Neural cell (in vitro differentiated cells): ENCODE results near the gene WDR75.

Experiments used
- CTCF ChIP-seq: fragments of 450-650 bp; IDR thresholded peaks from 2 replicates; pipeline ENCODE4 v1.5.1; 2014; ENCODE audit warnings: antibody characterized with exemption, mild to moderate bottlenecking, moderate library complexity; ENCODE audit not compliant: poor library complexity, severe bottlenecking
- EP300 ChIP-seq: fragments of 450-650 bp; conservative IDR thresholded peaks from 2 replicates; pipeline ENCODE4 v1.6.1; 2014; ENCODE audit warnings: antibody characterized with exemption, mild to moderate bottlenecking, moderate library complexity; ENCODE audit not compliant: poor library complexity, severe bottlenecking
- EZH2 ChIP-seq: fragments of 200-600, 300-800 bp; shearing (Covaris generic), sonication (generic); IDR thresholded peaks from 2 replicates; pipeline ENCODE4 v1.6.1; 2014; ENCODE audit warnings: antibody characterized with exemption, low read length, borderline replicate concordance, mild to moderate bottlenecking; ENCODE audit not compliant: insufficient read depth, poor library complexity, severe bottlenecking
- MXI1 ChIP-seq: fragments of 450-650 bp; conservative IDR thresholded peaks from 2 replicates; pipeline ENCODE4 v1.6.1; 2014; ENCODE audit warnings: antibody characterized with exemption, mild to moderate bottlenecking; ENCODE audit not compliant: poor library complexity, severe bottlenecking
- RAD21 ChIP-seq: fragments of 450-650 bp; conservative IDR thresholded peaks from 2 replicates; pipeline ENCODE4 v1.6.1; 2014; ENCODE audit warnings: antibody characterized with exemption, mild to moderate bottlenecking, moderate library complexity
- SMC3 ChIP-seq: fragments of 450-650 bp; conservative IDR thresholded peaks from 2 replicates; pipeline ENCODE4 v1.6.1; 2014; ENCODE audit warnings: antibody characterized with exemption, mild to moderate bottlenecking, moderate library complexity; ENCODE audit not compliant: poor library complexity
- TAF1 ChIP-seq: IDR thresholded peaks from 2 replicates; pipeline ENCODE4 v1.6.1; 2012; ENCODE audit warnings: low read depth
- TF ChIP-seq, protein P1 (sequence below): IDR thresholded peaks from 2 replicates; pipeline ENCODE4 v1.6.1; 2012; ENCODE audit warnings: borderline replicate concordance

DNA sequence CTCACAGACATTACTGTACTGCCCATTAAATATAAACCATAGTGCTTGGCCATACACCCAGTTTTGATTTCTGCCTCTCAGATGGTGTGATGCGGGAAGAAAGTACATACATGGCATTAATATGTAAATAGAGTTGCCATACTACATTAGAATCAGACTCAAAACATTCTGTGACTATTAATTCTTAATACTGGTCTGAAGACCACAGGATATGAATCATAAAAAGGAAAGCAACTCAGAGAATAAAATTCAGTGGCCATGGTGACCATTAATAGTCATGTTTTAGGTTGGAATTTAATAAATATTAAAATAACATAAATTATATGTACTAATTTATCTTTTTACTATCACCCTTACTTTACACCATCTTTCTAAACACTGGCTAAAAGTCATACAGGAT lies 33.0 kb upstream of the WDR75 start:
- no peak for TF ChIP-seq RAD21
- no peak for TF ChIP-seq SMC3
- TF ChIP-seq CTCF = no peak
- no peak for TF ChIP-seq MXI1
- no peak for TF ChIP-seq EZH2
- TF ChIP-seq EP300 = no peak
- no peak for TF ChIP-seq TAF1
- TF ChIP-seq, protein P1, sequence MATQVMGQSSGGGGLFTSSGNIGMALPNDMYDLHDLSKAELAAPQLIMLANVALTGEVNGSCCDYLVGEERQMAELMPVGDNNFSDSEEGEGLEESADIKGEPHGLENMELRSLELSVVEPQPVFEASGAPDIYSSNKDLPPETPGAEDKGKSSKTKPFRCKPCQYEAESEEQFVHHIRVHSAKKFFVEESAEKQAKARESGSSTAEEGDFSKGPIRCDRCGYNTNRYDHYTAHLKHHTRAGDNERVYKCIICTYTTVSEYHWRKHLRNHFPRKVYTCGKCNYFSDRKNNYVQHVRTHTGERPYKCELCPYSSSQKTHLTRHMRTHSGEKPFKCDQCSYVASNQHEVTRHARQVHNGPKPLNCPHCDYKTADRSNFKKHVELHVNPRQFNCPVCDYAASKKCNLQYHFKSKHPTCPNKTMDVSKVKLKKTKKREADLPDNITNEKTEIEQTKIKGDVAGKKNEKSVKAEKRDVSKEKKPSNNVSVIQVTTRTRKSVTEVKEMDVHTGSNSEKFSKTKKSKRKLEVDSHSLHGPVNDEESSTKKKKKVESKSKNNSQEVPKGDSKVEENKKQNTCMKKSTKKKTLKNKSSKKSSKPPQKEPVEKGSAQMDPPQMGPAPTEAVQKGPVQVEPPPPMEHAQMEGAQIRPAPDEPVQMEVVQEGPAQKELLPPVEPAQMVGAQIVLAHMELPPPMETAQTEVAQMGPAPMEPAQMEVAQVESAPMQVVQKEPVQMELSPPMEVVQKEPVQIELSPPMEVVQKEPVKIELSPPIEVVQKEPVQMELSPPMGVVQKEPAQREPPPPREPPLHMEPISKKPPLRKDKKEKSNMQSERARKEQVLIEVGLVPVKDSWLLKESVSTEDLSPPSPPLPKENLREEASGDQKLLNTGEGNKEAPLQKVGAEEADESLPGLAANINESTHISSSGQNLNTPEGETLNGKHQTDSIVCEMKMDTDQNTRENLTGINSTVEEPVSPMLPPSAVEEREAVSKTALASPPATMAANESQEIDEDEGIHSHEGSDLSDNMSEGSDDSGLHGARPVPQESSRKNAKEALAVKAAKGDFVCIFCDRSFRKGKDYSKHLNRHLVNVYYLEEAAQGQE = no peak
